Fibroblast of lung (primary cell): ENCODE results near the gene DMRTC2. TPM values are rescaled to one million over a fixed set of nuclear protein-coding genes. Genes with fewer than 3 reads are reported as not detected.

ENCODE experiments used
- DNase-seq, 2 donors: peaks; one replicate each; pipeline versions ENCODE4 v3.0.0 to v3.0.0-alpha.2; 2010; ENCODE audit warnings: low read depth in 2 of 2
- H2AFZ ChIP-seq: 2 replicates; pipeline ENCODE4 v1.5.1; 2012; ENCODE audit warnings: low read length, control low read depth, inconsistent platforms
- H3K27ac ChIP-seq: 2 replicates; pipeline ENCODE4 v1.5.1; 2011; ENCODE audit warnings: low read length, control low read depth; ENCODE audit not compliant: insufficient read depth
- H3K27me3 ChIP-seq: 2 replicates; pipeline ENCODE4 v1.5.1; 2011; ENCODE audit warnings: mild to moderate bottlenecking, low read length; ENCODE audit not compliant: control insufficient read depth, insufficient read depth
- H3K36me3 ChIP-seq: 2 replicates; pipeline ENCODE4 v1.5.1; 2011; ENCODE audit warnings: low read length; ENCODE audit not compliant: control insufficient read depth, insufficient read depth
- H3K4me1 ChIP-seq: 2 replicates; pipeline ENCODE4 v1.5.1; 2011; ENCODE audit warnings: low read length; ENCODE audit not compliant: control insufficient read depth, insufficient read depth; ENCODE audit errors: extremely low read depth
- H3K4me2 ChIP-seq: 2 replicates; pipeline ENCODE4 v1.5.1; 2011; ENCODE audit warnings: low read length, control low read depth; ENCODE audit not compliant: insufficient read depth; ENCODE audit errors: extremely low read depth
- H3K4me3 ChIP-seq, 4 experiments: fragments of 200-600 bp in 1 of 4; sonication (generic) in 1 of 4; replicated peaks in 1 of 4; 2 replicates each; pipeline ENCODE4 v1.5.1; 2011 to 2016; ENCODE audit warnings: low read length in 4 of 4, low read depth in 3 of 4, mild to moderate bottlenecking in 3 of 4, control low read depth in 2 of 4, inconsistent platforms in 1 of 4, mixed read lengths in 1 of 4; ENCODE audit not compliant: insufficient read depth in 1 of 4; ENCODE audit errors: control extremely low read depth in 1 of 4
- H3K79me2 ChIP-seq: 2 replicates; pipeline ENCODE4 v1.5.1; 2012; ENCODE audit warnings: mild to moderate bottlenecking, low read length, inconsistent platforms; ENCODE audit not compliant: control insufficient read depth, insufficient read depth
- H3K9ac ChIP-seq: 2 replicates; pipeline ENCODE4 v1.5.1; 2011; ENCODE audit warnings: mild to moderate bottlenecking, low read length, control low read depth; ENCODE audit not compliant: insufficient read depth
- H3K9me3 ChIP-seq: 2 replicates; pipeline ENCODE4 v1.5.1; 2012; ENCODE audit warnings: low read depth, low read length; ENCODE audit not compliant: control insufficient read depth, insufficient read depth
- H4K20me1 ChIP-seq: 2 replicates; pipeline ENCODE4 v1.5.1; 2011; ENCODE audit warnings: low read length; ENCODE audit not compliant: control insufficient read depth, insufficient read depth; ENCODE audit errors: extremely low read depth
- EZH2 ChIP-seq: IDR thresholded peaks from 2 replicates; pipeline ENCODE4 v1.5.1; 2012; ENCODE audit warnings: low read length, control low read depth, mild to moderate bottlenecking; ENCODE audit errors: missing control alignments
- polyA minus RNA-seq: library from RNA; depleted of rRNA, polyadenylated mRNA; stranded (reverse); fragments of >200 nt; gene quantifications from 2 replicates; pipeline ENCODE4 v1.2.3, GENCODE V29; 2011; ENCODE audit warnings: low replicate concordance
- polyA plus RNA-seq, 2 donors: library from polyadenylated mRNA; depleted of rRNA in 1 of 2; stranded (reverse) in 1 of 2; unstranded in 1 of 2; fragments of >200 nt; gene quantifications; 2 replicates each; pipeline ENCODE4 v1.2.1, GENCODE V29; 2011 to 2012; ENCODE audit warnings: missing spikeins in 1 of 2
- total RNA-seq: library from RNA; depleted of rRNA; stranded (reverse); fragments of >200 nt; gene quantifications from 2 replicates; pipeline ENCODE4 v1.2.1, GENCODE V29; 2014
- TF ChIP-seq, protein P1 (sequence below), 2 donors: IDR thresholded peaks in 1 of 2; conservative IDR thresholded peaks in 1 of 2; 1 replicate in 1 of 2; 2 replicates in 1 of 2; pipeline ENCODE4 v1.5.1; 2011 to 2012; ENCODE audit warnings: low read length in 2 of 2, control low read depth in 1 of 2, inconsistent platforms in 1 of 2, low read depth in 1 of 2, mild to moderate bottlenecking in 1 of 2

Gene DMRTC2
- total RNA-seq = not detected in 2 replicates
- polyA plus RNA-seq = not detected in 2 replicates
- polyA plus RNA-seq (2012) = not detected in 2 replicates
- not detected in 2 replicates for polyA minus RNA-seq

DNA sequence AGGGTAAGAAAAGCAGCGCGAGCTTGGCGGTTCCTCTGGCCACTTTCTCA is at the start of gene DMRTC2:
Gene DMRTC2 (plus strand): TSS at position 42 of the 50 bp plus-strand sequence. CDS start 2,387 bp downstream, outside the sequence.
- Histone ChIP-seq H3K9me3 (no peaks in the 10 kb centered on the region), H3K27me3 (no peaks in the 10 kb centered on the region), H4K20me1 (no peaks in the 10 kb centered on the region), H3K4me1 (no peaks in the 10 kb centered on the region), H3K9ac (no peak within 1 kb of the TSS), H3K79me2 (no peaks in the 10 kb centered on the region), H3K4me3 (no peak within 1 kb of the TSS), H3K36me3 (no peaks in the 10 kb centered on the region), H3K4me2 (no peak within 1 kb of the TSS), H2AFZ (no peak within 1 kb of the TSS), H3K27ac (no peak within 1 kb of the TSS)
- TF ChIP-seq, protein P1, sequence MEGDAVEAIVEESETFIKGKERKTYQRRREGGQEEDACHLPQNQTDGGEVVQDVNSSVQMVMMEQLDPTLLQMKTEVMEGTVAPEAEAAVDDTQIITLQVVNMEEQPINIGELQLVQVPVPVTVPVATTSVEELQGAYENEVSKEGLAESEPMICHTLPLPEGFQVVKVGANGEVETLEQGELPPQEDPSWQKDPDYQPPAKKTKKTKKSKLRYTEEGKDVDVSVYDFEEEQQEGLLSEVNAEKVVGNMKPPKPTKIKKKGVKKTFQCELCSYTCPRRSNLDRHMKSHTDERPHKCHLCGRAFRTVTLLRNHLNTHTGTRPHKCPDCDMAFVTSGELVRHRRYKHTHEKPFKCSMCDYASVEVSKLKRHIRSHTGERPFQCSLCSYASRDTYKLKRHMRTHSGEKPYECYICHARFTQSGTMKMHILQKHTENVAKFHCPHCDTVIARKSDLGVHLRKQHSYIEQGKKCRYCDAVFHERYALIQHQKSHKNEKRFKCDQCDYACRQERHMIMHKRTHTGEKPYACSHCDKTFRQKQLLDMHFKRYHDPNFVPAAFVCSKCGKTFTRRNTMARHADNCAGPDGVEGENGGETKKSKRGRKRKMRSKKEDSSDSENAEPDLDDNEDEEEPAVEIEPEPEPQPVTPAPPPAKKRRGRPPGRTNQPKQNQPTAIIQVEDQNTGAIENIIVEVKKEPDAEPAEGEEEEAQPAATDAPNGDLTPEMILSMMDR (conservative IDR thresholded peaks at IDR 0.05 in 1 of 2, IDR thresholded peaks at IDR 0.05 in 1 of 2; ENCODE audit: low read depth in 1 of 2, low read length in 2 of 2) = no peak
- TF ChIP-seq EZH2 = no peak
- DNase-seq = no peak

- no peak within 1 kb of the TSS for H3K4me3 ChIP-seq
- no peaks in the 10 kb centered on the region for H3K9me3 ChIP-seq
- DNase-seq = no peak
- H3K36me3 ChIP-seq = no peaks in the 10 kb centered on the region
- TF ChIP-seq, protein P1 (conservative IDR thresholded peaks at IDR 0.05 in 1 of 2, IDR thresholded peaks at IDR 0.05 in 1 of 2; ENCODE audit: low read depth in 1 of 2, low read length in 2 of 2) = no peak
- TF ChIP-seq EZH2 = no peak
- H3K27me3 ChIP-seq = no peaks in the 10 kb centered on the region
- H3K27ac ChIP-seq = no peak within 1 kb of the TSS
- no peak within 1 kb of the TSS for H3K9ac ChIP-seq
- no peaks in the 10 kb centered on the region for H4K20me1 ChIP-seq
- no peaks in the 10 kb centered on the region for H3K79me2 ChIP-seq
- no peak within 1 kb of the TSS for H2AFZ ChIP-seq
- no peak within 1 kb of the TSS for H3K4me2 ChIP-seq
- H3K4me1 ChIP-seq = no peaks in the 10 kb centered on the region
Measured at GRCh38 chr19:41796362-41796761, 48.5 kb upstream of the DMRTC2 start, which contains the start of gene CEACAM3. CEACAM3 (plus strand) TSS chr19:41796587; CDS start chr19:41796678, 91 bp downstream.

DNA sequence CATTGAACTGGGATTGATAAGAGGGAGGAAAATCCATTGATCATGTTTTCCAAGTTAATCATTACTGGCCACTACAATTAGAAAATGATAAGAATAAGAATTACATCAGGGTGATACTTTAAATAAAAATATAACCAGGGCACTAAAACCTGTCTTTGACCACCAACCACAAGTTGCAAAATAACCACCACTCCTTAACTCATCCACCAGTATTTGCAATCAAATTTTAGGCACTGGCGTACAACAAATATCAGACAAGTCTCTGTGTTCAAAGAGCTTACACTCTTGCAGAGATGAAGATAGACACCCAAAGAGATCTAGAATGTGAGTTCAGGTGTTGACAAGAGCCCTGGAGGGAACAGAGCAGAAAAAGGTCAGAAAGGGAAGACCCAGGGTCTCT is 47.9 kb upstream of the DMRTC2 start:
- H3K4me1 ChIP-seq = no peaks in the 10 kb centered on the region
- no peak for DNase-seq
- no peak overlapping the region for H2AFZ ChIP-seq
- H3K4me2 ChIP-seq = no peak overlapping the region
- no peaks in the 10 kb centered on the region for H4K20me1 ChIP-seq
- TF ChIP-seq, protein P1 (conservative IDR thresholded peaks at IDR 0.05 in 1 of 2, IDR thresholded peaks at IDR 0.05 in 1 of 2; ENCODE audit: low read depth in 1 of 2, low read length in 2 of 2) = no peak
- TF ChIP-seq EZH2 = no peak
- no peak overlapping the region for H3K9ac ChIP-seq
- no peak overlapping the region for H3K27ac ChIP-seq
- no peaks in the 10 kb centered on the region for H3K79me2 ChIP-seq
- H3K27me3 ChIP-seq = no peaks in the 10 kb centered on the region
- H3K9me3 ChIP-seq = no peaks in the 10 kb centered on the region
- H3K4me3 ChIP-seq = no peak overlapping the region
- H3K36me3 ChIP-seq = no peaks in the 10 kb centered on the region
